AG10803 (cell line): ENCODE measurements around the gene GGN.

Experiments
- DNase-seq: peaks from one replicate; pipeline ENCODE4 v3.0.0; 2010; ENCODE audit warnings: low read depth
- H3K4me3 ChIP-seq: 2 replicates; pipeline ENCODE4 v1.5.1; 2011; ENCODE audit warnings: mild to moderate bottlenecking, low read length, control low read depth
- CTCF ChIP-seq: conservative IDR thresholded peaks from 2 replicates; pipeline ENCODE4 v1.5.1; 2011; ENCODE audit warnings: mild to moderate bottlenecking, low read length, control low read depth, inconsistent platforms

The GGN gene

GRCh38 chr19:38378866-38379265 lies 9.0 kb downstream of the GGN start:
- no peak for TF ChIP-seq CTCF
- no peak for DNase-seq
- H3K4me3 ChIP-seq: no peak overlapping the region

DNA sequence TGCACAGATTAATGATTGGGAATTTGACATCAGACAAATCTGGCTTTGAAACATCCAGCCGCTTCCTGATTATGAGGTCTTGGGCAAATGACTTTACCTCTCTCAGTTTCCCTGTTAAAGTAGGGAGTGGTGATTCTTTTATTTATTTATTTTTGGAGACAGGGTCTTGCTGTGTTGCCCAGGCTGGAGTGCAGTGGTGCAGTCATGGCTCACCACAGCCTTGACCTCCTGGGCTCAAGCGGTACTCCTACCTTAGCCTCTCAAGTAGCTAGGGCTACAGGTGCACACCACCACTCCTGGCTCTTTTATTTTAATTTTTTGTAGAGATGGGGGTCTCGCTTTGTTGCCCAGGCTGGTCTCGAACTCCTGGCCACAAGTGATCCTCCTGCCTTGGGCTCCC lies 10.8 kb downstream of the GGN start:
- no peak for DNase-seq
- no peak overlapping the region for H3K4me3 ChIP-seq
- no peak for TF ChIP-seq CTCF

GRCh38 chr19:38376576-38376975 lies 11.3 kb downstream of the GGN start:
- no peak for TF ChIP-seq CTCF
- no peak for DNase-seq
- peak overlapping the region; percentile 90 for H3K4me3 ChIP-seq

- peak overlapping the region; percentile 90 for H3K4me3 ChIP-seq
- DNase-seq: peak; percentile 57
- TF ChIP-seq CTCF: no peak
These were observed 12.1 kb downstream of the GGN start for GRCh38 chr19:38375748-38376147.

DNA sequence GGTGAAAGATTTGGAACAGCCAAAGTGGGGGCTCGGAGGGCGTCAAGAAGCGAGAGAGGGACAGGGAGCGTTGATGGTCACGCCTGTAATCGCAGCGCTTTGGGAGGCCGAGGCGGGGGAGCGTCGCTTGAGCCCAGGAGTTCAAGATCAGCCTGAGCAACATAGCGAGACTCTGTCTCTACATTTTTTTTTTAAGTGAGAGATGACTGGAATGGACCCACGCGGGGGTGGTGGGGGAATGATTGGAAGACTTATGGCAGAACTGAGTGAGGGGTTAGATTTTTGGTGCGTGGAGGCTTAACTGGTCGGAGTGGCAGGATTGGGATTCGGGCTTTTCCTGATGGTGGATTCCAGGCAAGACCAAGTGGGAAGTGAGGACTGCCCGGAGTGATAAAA lies 12.7 kb downstream of the GGN start:
- no peak for TF ChIP-seq CTCF
- peak overlapping the region; percentile 90 for H3K4me3 ChIP-seq
- no peak for DNase-seq

GRCh38 chr19:38374332-38375097 lies 13.3 kb downstream of the GGN start, which contains the start of gene PSMD8:
PSMD8 (plus strand) TSS chr19:38374571; CDS start chr19:38374602, 31 bp downstream.
- H3K4me3 ChIP-seq: peak within 1 kb of the TSS; percentile 90
- peak; percentile 98 for DNase-seq
- TF ChIP-seq CTCF: no peak; the same call in 1 of the 2 replicates

GRCh38 chr19:38373907-38374331 lies 13.9 kb downstream of the GGN start:
- DNase-seq: no peak
- peak overlapping the region; percentile 62 for H3K4me3 ChIP-seq
- TF ChIP-seq CTCF: no peak
